AML-193 (cell line): Measurements from ENCODE around the gene GUCY1A1.

Experiments
- DNase-seq, 2 experiments: peaks; one replicate each; lab custom pipeline; 2025; lab: John Stamatoyannopoulos, UW

The GUCY1A1 gene

DNA sequence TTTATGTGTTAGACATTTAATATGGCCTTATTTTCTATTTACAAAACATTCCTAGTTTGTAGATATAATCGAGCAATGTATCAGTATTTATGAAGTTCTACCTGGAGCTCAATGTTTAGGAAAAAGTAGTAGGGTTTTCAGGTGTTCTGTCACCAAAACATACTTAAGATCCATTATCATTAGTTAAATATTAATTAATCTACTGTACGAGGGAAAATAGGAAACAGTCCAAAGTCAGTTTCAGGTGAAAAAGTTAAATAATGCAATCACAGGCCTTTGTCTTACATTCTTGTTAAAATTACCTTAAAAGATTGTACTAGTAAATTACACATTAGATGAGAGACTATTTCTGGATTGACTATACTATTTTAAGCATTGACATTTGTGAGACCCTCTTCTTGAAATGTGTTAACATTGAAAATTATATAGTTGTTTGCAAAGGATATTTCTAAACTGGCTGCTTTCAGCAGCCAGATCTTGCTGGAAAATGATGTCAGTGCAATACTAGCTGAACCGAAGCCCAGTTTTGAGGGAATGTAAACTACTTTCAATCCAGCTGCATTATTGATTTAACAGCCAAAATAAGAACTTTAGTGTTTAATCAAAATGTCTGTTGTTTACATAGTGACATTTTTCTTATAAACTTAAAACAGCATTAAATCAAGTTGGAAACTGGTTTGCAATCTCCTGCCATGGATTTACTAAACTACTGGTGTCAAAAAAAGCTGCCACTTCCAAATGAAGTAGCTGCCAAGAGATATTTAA, 111.5 kb downstream of the GUCY1A1 start:
- no peak for DNase-seq

DNA sequence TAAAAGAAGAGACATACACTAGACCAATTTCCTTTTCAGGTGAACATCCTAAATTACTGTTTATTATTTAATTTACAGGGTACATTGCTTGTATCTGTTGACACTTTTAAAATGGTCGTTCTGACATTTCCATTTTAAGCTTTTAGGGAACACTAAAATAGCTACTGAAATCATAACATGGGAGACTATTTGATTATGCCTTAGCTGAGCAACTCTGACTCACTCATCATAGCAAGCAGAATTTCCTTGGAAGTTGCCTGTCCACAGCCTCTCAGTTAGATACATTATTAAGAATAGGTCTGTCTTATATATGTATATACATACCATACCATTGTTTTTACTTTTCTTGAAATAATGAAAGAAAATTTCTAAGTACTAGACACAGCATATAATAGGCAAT, 114.1 kb downstream of the GUCY1A1 start:
- DNase-seq = no peak

DNA sequence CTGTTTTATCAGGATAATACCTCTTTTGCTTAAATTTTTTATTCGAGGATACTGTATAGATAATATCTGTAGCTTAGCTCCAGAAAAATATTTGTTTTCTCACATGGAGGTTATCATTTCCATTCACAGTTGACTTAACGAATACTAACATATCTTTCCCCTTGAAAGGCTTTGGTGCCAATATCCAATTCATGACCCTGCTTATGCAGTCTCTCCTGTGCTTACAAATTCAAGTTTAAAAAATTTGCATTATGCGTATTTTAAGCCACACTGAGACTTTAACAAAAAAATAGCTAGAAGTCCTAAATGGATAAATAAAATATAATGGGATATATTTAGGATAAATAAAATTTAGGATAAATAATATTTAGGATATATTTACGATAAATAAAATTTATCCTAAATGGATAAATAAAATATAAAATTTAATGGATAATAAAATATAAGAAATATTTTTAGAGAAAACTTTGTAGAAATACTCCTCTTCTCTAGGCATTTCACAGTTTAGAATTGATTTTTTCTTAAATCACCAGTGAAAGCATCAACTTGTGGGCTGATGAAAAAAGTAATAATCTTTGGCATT, 114.7 kb downstream of the GUCY1A1 start:
- no peak for DNase-seq
